HG03097 (cell line): Measurements from ENCODE around the gene FUCA2.

Experiments
- ATAC-seq: cut with Tn5 transposase; IDR thresholded peaks from one replicate; pipeline ENCODE4 v1.9.1; 2021; ENCODE audit not compliant: unreplicated experiment, low FRiP score

Gene FUCA2

GRCh38 chr6:143510991-143511891 is at the start of gene FUCA2:
FUCA2 (minus strand) TSS chr6:143511720; CDS start chr6:143511634, 86 bp downstream.
- ATAC-seq: no peak

GRCh38 chr6:143561105-143561704 is 49.7 kb upstream of the FUCA2 start:
- ATAC-seq: no peak

- ATAC-seq: no peak
These were observed 47.6 kb upstream of the FUCA2 start for GRCh38 chr6:143559051-143559660.

GRCh38 chr6:143556529-143556928 is 45.0 kb upstream of the FUCA2 start:
- no peak for ATAC-seq

GRCh38 chr6:143555582-143555981 is 44.1 kb upstream of the FUCA2 start:
- no peak for ATAC-seq

- no peak for ATAC-seq
These were observed 43.6 kb upstream of the FUCA2 start for GRCh38 chr6:143555071-143555492.

GRCh38 chr6:143553337-143553736 is 41.8 kb upstream of the FUCA2 start:
- no peak for ATAC-seq

- no peak for ATAC-seq
These were observed 38.4 kb upstream of the FUCA2 start for GRCh38 chr6:143549949-143550268.

GRCh38 chr6:143549221-143549948 is 37.9 kb upstream of the FUCA2 start:
- ATAC-seq: no peak

- no peak for ATAC-seq
These were observed 35.1 kb upstream of the FUCA2 start for GRCh38 chr6:143546599-143546998.

GRCh38 chr6:143545976-143546547 is 34.5 kb upstream of the FUCA2 start:
- no peak for ATAC-seq

GRCh38 chr6:143545165-143545564 is 33.6 kb upstream of the FUCA2 start:
- no peak for ATAC-seq

GRCh38 chr6:143544011-143544696 is 32.6 kb upstream of the FUCA2 start:
- no peak for ATAC-seq

GRCh38 chr6:143543435-143543834 is 31.9 kb upstream of the FUCA2 start:
- ATAC-seq: no peak

GRCh38 chr6:143542888-143543287 is 31.4 kb upstream of the FUCA2 start:
- no peak for ATAC-seq

- ATAC-seq: no peak
These were observed 28.7 kb upstream of the FUCA2 start for GRCh38 chr6:143540192-143540591.

GRCh38 chr6:143539734-143540133 is 28.2 kb upstream of the FUCA2 start:
- ATAC-seq: no peak

- ATAC-seq: no peak
These were observed 27.6 kb upstream of the FUCA2 start for GRCh38 chr6:143539106-143539505.

- no peak for ATAC-seq
These were observed 26.9 kb upstream of the FUCA2 start for GRCh38 chr6:143538374-143538773.
